HG02840 (cell line): ENCODE results near the gene SIPA1L3.
"Not testable (repeated sequence)": the region's sequence is repeated elsewhere in the genome, so short reads cannot be mapped to it uniquely, and the experiment has no call there.

Source experiments
- ATAC-seq: cut with Tn5 transposase; IDR thresholded peaks from one replicate; pipeline ENCODE4 v1.9.1; 2021; ENCODE audit warnings: mild to moderate bottlenecking, moderate library complexity, moderate number of reproducible peaks; ENCODE audit not compliant: unreplicated experiment, low FRiP score

SIPA1L3 gene

GRCh38 chr19:38057959-38058690, 151.1 kb downstream of the SIPA1L3 start:
- no peak for ATAC-seq

- ATAC-seq, result no peak
These were observed 152.9 kb downstream of the SIPA1L3 start for GRCh38 chr19:38059897-38060296.

DNA sequence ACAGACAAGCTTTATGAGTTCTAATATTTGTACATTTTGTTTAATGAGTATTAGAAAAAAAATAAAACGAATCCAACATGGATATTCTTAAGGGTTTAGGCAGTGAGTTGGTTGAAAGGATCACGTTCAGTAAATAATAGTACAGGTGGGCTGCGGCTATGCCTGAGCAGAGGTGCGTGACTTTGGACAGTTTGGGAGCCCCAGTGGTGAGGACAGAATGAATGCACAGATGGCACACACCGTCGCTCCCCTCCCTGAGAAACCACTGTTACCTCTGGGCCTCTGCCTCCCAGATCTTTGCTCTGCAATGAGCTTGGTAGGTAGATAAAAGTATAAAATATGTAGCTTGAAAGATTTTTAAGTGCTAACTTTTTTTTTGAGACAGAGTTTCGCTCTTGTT, 153.3 kb downstream of the SIPA1L3 start:
- no peak for ATAC-seq

DNA sequence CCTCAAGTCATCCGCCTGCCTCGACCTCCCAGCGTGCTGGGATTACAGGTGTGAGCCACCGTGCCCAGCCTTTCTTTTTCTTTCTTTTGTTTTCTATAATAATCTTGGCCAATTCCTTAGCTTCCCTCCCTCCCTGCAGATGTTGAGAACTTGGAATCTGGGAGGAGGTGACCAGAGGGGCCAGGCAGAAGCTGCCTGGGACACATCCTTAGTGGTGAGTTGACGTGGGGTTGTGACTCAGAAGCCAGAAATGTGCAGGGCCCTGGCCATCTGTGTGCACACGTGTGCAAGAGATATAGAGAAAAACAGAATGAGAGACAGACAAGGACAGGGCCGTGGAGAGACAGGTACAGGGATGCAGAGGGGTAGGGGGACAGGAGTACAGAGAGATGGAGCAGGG, 154.3 kb downstream of the SIPA1L3 start:
- ATAC-seq, result no peak

DNA sequence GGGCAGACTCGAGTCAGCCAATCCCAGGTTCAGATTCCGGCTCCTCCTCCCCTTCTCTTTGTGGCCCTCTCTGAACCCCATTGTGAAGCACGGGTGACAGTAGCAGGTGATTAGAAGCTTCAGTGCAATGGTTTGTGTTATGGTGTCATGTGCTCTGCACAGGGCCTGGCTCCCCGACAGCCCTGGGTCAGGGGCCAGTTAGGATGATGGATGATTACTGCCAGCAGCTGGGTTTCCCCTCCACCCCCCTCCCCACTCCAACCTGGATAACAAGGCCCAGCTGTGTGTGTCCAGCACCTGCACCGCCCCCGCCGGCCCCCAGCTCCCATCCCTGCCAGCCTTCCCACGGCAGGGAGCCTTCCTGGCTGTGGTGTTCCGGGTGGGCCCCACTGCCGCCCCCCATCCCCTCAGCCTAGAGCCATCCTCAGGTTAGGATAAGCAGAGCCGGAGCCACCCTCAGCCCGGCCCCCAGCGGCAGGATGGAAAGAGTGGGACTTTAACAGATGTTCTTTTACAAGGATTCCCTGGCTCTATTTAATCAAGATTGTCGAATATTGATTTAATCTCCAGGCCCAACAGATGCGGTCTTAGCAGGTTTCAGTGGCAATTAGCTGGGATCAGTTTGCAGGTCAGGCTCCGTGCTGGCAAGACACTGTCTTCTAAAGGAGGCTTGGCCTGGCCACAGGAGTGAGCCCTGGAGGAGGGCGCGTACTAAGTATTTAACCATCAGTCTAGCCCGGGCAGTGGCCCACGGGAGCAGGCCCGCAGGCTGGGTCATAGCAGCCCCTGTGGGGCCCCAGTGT, 156.2 kb downstream of the SIPA1L3 start:
- ATAC-seq, result no peak

DNA sequence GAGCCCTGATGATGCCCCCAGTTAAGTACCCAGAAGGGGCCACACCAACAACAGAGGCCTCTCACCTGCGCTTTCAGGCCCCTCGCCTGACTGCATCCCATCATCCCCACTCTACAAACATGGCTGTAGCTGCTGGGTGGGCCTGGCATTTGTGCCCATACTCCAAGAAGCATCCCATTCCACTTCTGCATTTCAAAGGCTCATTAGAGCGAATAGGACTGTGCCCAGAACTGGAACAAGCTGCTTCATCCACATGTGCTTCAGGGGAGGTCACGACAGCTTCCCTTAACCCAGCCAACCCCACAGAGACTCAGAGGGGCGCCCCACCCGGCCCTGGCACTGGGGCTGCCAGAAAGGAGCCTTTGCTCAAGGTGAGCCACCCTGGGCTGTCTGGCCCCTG, 156.9 kb downstream of the SIPA1L3 start:
- no peak for ATAC-seq

- no peak for ATAC-seq
These were observed 157.8 kb downstream of the SIPA1L3 start for GRCh38 chr19:38064661-38065425.

DNA sequence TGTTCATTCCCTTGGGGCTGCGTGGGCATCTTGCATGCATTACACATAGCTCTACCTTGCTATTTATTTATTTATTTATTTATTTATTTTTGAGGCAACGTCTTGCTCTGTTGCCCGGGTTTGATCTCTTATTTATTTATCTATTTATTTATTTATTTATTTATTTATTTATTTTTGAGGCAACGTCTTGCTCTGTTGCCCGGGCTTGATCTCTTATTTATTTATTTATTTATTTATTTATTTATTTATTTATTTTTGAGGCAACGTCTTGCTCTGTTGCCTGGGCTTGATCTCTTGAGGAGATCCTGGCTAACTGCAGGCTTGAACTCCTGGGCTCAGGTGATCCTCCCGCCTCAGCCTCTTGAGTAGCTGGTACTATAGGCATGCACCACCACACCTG, 158.8 kb downstream of the SIPA1L3 start:
- not testable (repeated sequence) for ATAC-seq

DNA sequence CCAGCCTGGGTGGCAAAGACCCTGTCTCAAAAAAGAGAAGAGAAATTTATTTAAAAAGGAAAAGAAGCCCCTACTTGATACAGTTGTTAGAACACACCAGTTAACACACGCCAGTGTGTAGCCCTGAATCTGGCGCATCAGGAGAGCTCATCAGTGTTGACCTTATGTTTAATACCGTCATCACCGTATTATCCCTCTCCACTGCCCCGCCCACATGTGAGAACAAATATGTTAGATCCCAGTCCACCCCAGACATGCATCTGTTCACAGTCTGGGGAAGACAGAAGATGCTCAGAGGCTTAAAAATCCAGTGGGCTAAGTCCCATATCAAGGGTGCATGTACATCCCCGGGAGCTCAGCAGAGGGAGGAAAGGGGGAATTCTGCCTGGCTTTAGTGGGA, 161.8 kb downstream of the SIPA1L3 start:
- no peak for ATAC-seq

- no peak for ATAC-seq
These were observed 163.6 kb downstream of the SIPA1L3 start for GRCh38 chr19:38070573-38070972.

DNA sequence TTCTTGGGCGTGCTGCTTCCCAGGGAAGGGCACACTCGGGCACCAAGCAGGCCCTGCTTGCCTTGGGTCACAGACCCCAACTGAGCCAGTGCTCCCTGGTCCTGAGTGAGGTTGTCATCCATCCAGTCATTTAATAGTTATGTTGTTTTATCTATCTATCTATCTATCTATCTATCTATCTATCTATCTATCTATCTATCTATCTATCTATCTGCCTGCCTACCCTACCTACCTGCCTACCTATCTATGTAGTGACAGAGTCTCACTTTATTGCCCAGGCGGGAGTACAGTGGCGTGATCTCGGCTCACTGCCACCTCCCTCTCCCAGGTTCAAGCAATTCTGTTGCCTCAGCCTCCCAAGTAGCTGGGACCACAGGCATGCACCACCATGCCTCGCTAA, 164.0 kb downstream of the SIPA1L3 start:
- ATAC-seq, result not testable (repeated sequence)

DNA sequence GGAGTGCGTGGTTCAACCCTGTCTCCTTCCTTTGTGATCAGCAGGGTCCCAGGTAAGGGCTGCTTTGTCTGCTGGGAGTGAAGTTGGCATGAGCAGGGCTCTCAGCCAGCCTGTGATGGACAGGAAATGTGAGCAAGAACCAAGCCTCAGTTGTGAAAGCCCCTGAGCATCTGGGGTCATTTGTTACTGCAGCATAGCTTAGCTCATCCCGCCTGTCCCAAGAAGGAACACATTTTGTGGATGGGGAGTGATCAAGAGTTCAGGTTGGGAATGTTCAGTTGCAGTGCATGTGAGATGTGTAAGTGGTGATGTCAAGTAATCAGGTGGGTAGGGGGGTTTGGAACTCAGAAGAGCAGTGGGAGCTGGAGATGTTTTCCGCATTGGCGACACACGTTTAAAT, 164.6 kb downstream of the SIPA1L3 start:
- ATAC-seq, result no peak

- no peak for ATAC-seq
These were observed 166.1 kb downstream of the SIPA1L3 start for GRCh38 chr19:38072776-38073750.

- ATAC-seq, result no peak
These were observed 167.1 kb downstream of the SIPA1L3 start for GRCh38 chr19:38073841-38074685.

GRCh38 chr19:38076337-38076736, 169.3 kb downstream of the SIPA1L3 start:
- ATAC-seq, result no peak

DNA sequence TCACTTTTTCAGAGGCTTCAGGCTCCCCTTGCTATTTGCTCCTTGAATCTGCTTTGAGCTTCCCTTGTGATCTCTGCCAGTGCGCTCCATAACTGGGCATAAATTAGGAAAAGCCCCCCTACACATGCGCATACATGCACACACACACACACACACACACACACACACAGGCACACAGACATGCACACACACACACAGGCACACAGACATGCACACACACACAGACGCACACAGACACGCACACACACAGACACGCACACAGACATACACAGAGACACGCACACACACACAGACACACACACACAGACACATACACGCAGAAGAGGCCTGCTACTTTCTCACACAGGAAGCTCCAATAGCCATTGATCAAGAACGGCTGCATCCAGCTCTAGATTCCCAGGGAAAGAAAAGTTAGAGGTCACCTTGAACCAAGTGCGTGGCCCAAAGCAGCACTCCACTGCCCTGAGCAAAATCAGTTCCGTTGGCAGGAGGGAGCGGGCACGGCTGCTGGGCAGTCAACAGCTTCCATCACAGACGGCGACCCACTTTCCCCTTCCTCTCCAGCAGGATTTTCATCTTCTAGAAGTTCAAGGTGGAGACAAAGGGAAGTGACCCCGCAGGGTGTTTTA, 171.4 kb downstream of the SIPA1L3 start:
- ATAC-seq, result no peak

DNA sequence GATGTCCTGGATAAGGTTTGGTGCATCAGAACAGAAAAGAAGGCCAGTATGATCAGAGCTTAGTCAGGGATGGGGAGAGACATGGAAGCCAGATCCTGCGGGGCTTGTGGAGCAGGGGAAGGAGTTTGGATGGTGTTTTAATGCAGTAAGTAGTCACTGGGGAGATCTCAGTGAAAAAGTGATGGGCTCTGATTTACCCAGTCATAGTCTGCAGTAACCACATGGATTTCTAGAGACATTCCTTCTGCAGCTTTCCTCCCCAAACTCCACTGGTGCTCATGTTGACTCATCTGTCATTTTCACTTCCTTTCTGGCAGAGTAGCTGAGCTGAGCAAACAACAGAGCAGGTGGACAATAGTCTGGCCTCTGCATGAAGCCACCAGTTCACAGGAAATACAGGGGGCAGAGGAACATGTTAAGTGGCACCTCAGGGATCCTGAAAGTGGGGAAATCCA, 172.9 kb downstream of the SIPA1L3 start:
- peak; percentile 58 for ATAC-seq

DNA sequence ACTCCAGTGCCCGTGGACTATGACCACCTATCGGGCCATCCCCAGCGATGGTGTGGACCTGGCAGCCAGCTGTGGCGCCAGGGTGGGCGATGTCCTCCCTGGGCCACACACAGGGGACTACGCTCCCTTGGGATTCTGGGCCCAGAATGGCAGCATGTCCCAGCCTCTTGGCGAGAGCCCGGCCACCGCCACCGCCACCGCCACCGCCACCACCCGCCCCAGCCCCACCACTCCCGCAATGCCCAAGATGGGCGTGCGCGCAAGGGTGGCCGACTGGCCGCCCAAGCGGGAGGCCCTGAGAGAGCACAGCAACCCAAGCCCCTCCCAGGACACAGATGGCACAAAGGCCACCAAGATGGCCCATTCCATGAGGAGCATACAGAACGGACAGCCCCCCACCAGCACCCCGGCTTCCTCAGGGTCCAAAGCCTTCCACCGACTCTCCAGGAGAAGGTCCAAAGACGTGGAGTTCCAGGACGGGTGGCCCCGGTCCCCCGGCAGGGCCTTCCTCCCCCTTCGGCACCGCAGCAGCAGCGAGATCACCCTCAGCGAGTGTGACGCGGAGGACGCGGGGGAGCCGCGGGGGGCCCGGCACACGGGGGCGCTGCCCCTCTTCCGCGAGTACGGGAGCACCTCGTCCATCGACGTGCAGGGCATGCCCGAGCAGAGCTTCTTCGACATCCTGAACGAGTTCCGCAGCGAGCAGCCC, 174.7 kb downstream of the SIPA1L3 start:
- ATAC-seq, result no peak
